CD4-positive, alpha-beta memory T cell (primary cell): Measurements from ENCODE around the gene CARM1. TPM values are rescaled to one million over a fixed set of nuclear protein-coding genes. Genes with fewer than 3 reads are reported as not detected.

Experiments
- CTCF ChIA-PET: fragments of 350-600 bp; sonication (Branson Sonifier 250); formaldehyde crosslinking; loops from one replicate; lab custom pipeline; 2021; ENCODE audit warnings: inconsistent platforms; ENCODE audit not compliant: partially characterized antibody; lab: Charles Lee
- POLR2A ChIA-PET: fragments of 350-600 bp; sonication (Branson Sonifier 250); formaldehyde crosslinking; loops from one replicate; lab custom pipeline; 2021; ENCODE audit not compliant: partially characterized antibody; lab: Charles Lee
- DNase-seq, 5 donors: peaks; one replicate each; pipeline versions ENCODE4 v3.0.0 to v3.0.0-alpha.2; 2020 to 2022; ENCODE audit warnings: mixed read lengths in 1 of 5
- H3K27ac ChIP-seq: one replicate; pipeline ENCODE4 v1.7.0; 2013; ENCODE audit warnings: low read depth, low read length
- H3K27me3 ChIP-seq: 2 replicates; pipeline ENCODE4 v1.7.0; 2013; ENCODE audit warnings: mild to moderate bottlenecking, low read length, moderate library complexity; ENCODE audit not compliant: insufficient read depth
- H3K36me3 ChIP-seq: 2 replicates; pipeline ENCODE4 v1.7.0; 2013; ENCODE audit warnings: mild to moderate bottlenecking, low read length, moderate library complexity; ENCODE audit not compliant: insufficient read depth
- H3K4me1 ChIP-seq: 2 replicates; pipeline ENCODE4 v1.7.0; 2013; ENCODE audit warnings: mild to moderate bottlenecking, low read length, moderate library complexity; ENCODE audit not compliant: insufficient read depth
- H3K4me3 ChIP-seq, 2 donors: one replicate each; pipeline ENCODE4 v1.7.0; 2013; ENCODE audit warnings: low read length in 2 of 2, mild to moderate bottlenecking in 1 of 2
- H3K9me3 ChIP-seq, 2 donors: one replicate each; pipeline ENCODE4 v1.7.0; 2013; ENCODE audit warnings: low read length in 2 of 2, control low read depth in 1 of 2; ENCODE audit not compliant: control insufficient read depth in 1 of 2
- H3K27ac Mint-ChIP-seq, 7 donors: one replicate each; pipeline ENCODE4 v1.8.0; 2020 to 2021; ENCODE audit warnings: mixed read lengths in 7 of 7, mild to moderate bottlenecking in 6 of 7, inconsistent platforms in 3 of 7, moderate library complexity in 3 of 7
- H3K27me3 Mint-ChIP-seq, 2 donors: one replicate each; pipeline ENCODE4 v1.8.0; 2020 to 2021; ENCODE audit warnings: mixed read lengths in 2 of 2
- H3K36me3 Mint-ChIP-seq, 2 donors: one replicate each; pipeline ENCODE4 v1.8.0; 2020 to 2021; ENCODE audit warnings: mixed read lengths in 2 of 2, inconsistent platforms in 1 of 2, mild to moderate bottlenecking in 1 of 2
- H3K4me1 Mint-ChIP-seq, 4 donors: one replicate each; pipeline ENCODE4 v1.8.0; 2020 to 2021; ENCODE audit warnings: mixed read lengths in 4 of 4, mild to moderate bottlenecking in 1 of 4
- H3K4me3 Mint-ChIP-seq, 8 donors: one replicate each; pipeline ENCODE4 v1.8.0; 2020 to 2021; ENCODE audit warnings: mixed read lengths in 8 of 8, mild to moderate bottlenecking in 7 of 8, moderate library complexity in 6 of 8, inconsistent platforms in 3 of 8
- H3K9me3 Mint-ChIP-seq, 8 donors: one replicate each; pipeline ENCODE4 v1.8.0; 2020 to 2021; ENCODE audit warnings: mixed read lengths in 8 of 8, mild to moderate bottlenecking in 5 of 8, inconsistent platforms in 3 of 8, moderate library complexity in 1 of 8
- intact Hi-C: fragments of 100-400 bp; cut with micrococcal nuclease; formaldehyde crosslinking; loops from one replicate; pipeline ENCODE4 v1.15.1; 2023
- polyA plus RNA-seq, 2 donors: library from polyadenylated mRNA; unstranded; fragments of 300-500 nt; fragmentation: Illumina TruSeq; gene quantifications; one replicate each; pipeline ENCODE4 v1.2.3, GENCODE V29; 2021
- total RNA-seq, 2 experiments: library from RNA; stranded (reverse); gene quantifications; one replicate each; pipeline ENCODE4 v1.2.3, GENCODE V29; 2021

CARM1 gene
- total and polyA plus RNA-seq, 4 experiments from 2014 or later: 0.71 to 26.5 (median 13.5) TPM

- H3K4me3 Mint-ChIP-seq: no peak overlapping the region
- Histone ChIP-seq H3K36me3 (no peaks in the 10 kb centered on the region), H3K4me3 (no peak overlapping the region), H3K4me1 (no peaks in the 10 kb centered on the region), H3K27ac (no peak overlapping the region), H3K9me3 (peaks cover 0 to 5% of the 10 kb centered on the region in 2 donors), H3K27me3 (no peaks in the 10 kb centered on the region)
- peaks cover 2 to 20% (median 11%) of the 10 kb centered on the region in 8 donors for H3K9me3 Mint-ChIP-seq
- H3K27ac Mint-ChIP-seq: peak overlapping the region in 1 of 7 donors; percentile 46
- ChIA-PET POLR2A (no interaction called here), CTCF (interaction anchor here (1.1 kb wide), 1 partner anchor 12 kb away, joined by 3 read pairs; no protein-coding TSS in a partner anchor)
- no peak for DNase-seq
- intact Hi-C loops: no loop called here
- peaks cover 0 to 5% of the 10 kb centered on the region in 2 donors for H3K36me3 Mint-ChIP-seq
- peaks cover 0 to 1% (median 0%) of the 10 kb centered on the region in 4 donors for H3K4me1 Mint-ChIP-seq
- no peaks in the 10 kb centered on the region for H3K27me3 Mint-ChIP-seq
These were observed 28.6 kb upstream of the CARM1 start for GRCh38 chr19:10842788-10843187.

GRCh38 chr19:10846500-10847202 is 24.7 kb upstream of the CARM1 start:
- Mint-ChIP-seq H3K27ac (no peak overlapping the region), H3K9me3 (peaks cover 2 to 20% (median 10%) of the 10 kb centered on the region in 8 donors), H3K4me1 (peaks cover 0 to 4% (median 2%) of the 10 kb centered on the region in 4 donors), H3K36me3 (peaks cover 0 to 5% of the 10 kb centered on the region in 2 donors), H3K27me3 (peaks cover 0 to 2% of the 10 kb centered on the region in 2 donors), H3K4me3 (no peak overlapping the region)
- Histone ChIP-seq H3K9me3 (peaks cover 0 to 5% of the 10 kb centered on the region in 2 donors), H3K36me3 (no peaks in the 10 kb centered on the region), H3K4me1 (no peaks in the 10 kb centered on the region), H3K27ac (no peak overlapping the region), H3K27me3 (no peaks in the 10 kb centered on the region), H3K4me3 (no peak overlapping the region)
- ChIA-PET CTCF (interaction anchor here (0.8 to 3.2 kb wide), 5 partner anchors 10 to 130 kb away, joined by 3 to 17 read pairs (median 5); partner anchors contain the start of genes DNM2 and TMED1), POLR2A (interaction anchor here (0.6 kb wide), 1 partner anchor 11 kb away, joined by 3 read pairs; the partner anchor contains the start of gene TMED1)
- intact Hi-C loops: no loop called here
- DNase-seq: no peak

- Mint-ChIP-seq H3K9me3 (peaks cover 2 to 18% (median 10%) of the 10 kb centered on the region in 8 donors), H3K4me1 (peaks cover 0 to 4% (median 2%) of the 10 kb centered on the region in 4 donors), H3K27ac (peak within 1 kb of the TSS in 1 of 7 donors; percentile 68), H3K36me3 (peaks cover 0 to 5% of the 10 kb centered on the region in 2 donors), H3K27me3 (peaks cover 0 to 2% of the 10 kb centered on the region in 2 donors), H3K4me3 (peak within 1 kb of the TSS in 3 of 8 donors; percentile 26 to 46 (median 41))
- Histone ChIP-seq H3K9me3 (peaks cover 0 to 5% of the 10 kb centered on the region in 2 donors), H3K27ac (no peak within 1 kb of the TSS), H3K36me3 (no peaks in the 10 kb centered on the region), H3K4me3 (no peak within 1 kb of the TSS), H3K27me3 (no peaks in the 10 kb centered on the region), H3K4me1 (no peaks in the 10 kb centered on the region)
- CTCF ChIA-PET: no interaction called here
- POLR2A ChIA-PET: no interaction called here
- DNase-seq: no peak
- intact Hi-C loops: no loop called here
These were observed 23.0 kb upstream of the CARM1 start, which contains the start of gene C19orf38 for GRCh38 chr19:10848230-10848856. Gene C19orf38 (plus strand): TSS chr19:10848415. CDS start chr19:10848509, 94 bp downstream.

- H3K27ac Mint-ChIP-seq: no peak overlapping the region
- Histone ChIP-seq H3K4me1 (no peaks in the 10 kb centered on the region), H3K4me3 (no peak overlapping the region), H3K27me3 (no peaks in the 10 kb centered on the region), H3K27ac (no peak overlapping the region), H3K9me3 (peaks cover 0 to 5% of the 10 kb centered on the region in 2 donors), H3K36me3 (no peaks in the 10 kb centered on the region)
- ChIA-PET POLR2A (no interaction called here), CTCF (interaction anchor here (5.8 kb wide), 1 partner anchor 14 kb away, joined by 45 read pairs; no protein-coding TSS in a partner anchor)
- peaks cover 0 to 2% of the 10 kb centered on the region in 2 donors for H3K27me3 Mint-ChIP-seq
- no peak overlapping the region for H3K4me3 Mint-ChIP-seq
- intact Hi-C loops: no loop called here
- DNase-seq: no peak
- H3K36me3 Mint-ChIP-seq: peaks cover 0 to 5% of the 10 kb centered on the region in 2 donors
- H3K9me3 Mint-ChIP-seq: peaks cover 2 to 12% (median 8%) of the 10 kb centered on the region in 8 donors
- peaks cover 0 to 4% (median 2%) of the 10 kb centered on the region in 4 donors for H3K4me1 Mint-ChIP-seq
These were observed 20.7 kb upstream of the CARM1 start for GRCh38 chr19:10850631-10851030.

- POLR2A ChIA-PET: no interaction called here
- no peak overlapping the region for H3K4me3 ChIP-seq
- H3K9me3 Mint-ChIP-seq: peaks cover 0 to 2% (median 0%) of the 10 kb centered on the region in 8 donors
These were observed 19.1 kb upstream of the CARM1 start for GRCh38 chr19:10852098-10852800.

GRCh38 chr19:10852941-10853340 is 18.4 kb upstream of the CARM1 start:
- no peaks in the 10 kb centered on the region for H3K9me3 ChIP-seq
- Mint-ChIP-seq H3K36me3 (no peaks in the 10 kb centered on the region), H3K27ac (no peak overlapping the region), H3K4me3 (no peak overlapping the region), H3K27me3 (peaks cover 0 to 2% of the 10 kb centered on the region in 2 donors), H3K9me3 (no peaks in the 10 kb centered on the region), H3K4me1 (peaks cover 0 to 4% (median 1%) of the 10 kb centered on the region in 4 donors)
- intact Hi-C loops: no loop called here
- no peaks in the 10 kb centered on the region for H3K4me1 ChIP-seq
- no peak for DNase-seq
- no peaks in the 10 kb centered on the region for H3K36me3 ChIP-seq
- ChIA-PET POLR2A (no interaction called here), CTCF (interaction anchor here (1.5 to 5.8 kb wide), 2 partner anchors 12 to 136 kb away, joined by 3 to 45 read pairs; partner anchors contain the start of gene DNM2)
- H3K27ac ChIP-seq: no peak overlapping the region
- H3K4me3 ChIP-seq: no peak overlapping the region
- no peaks in the 10 kb centered on the region for H3K27me3 ChIP-seq

More at GRCh38 chr19:10852098-10852800, 19.1 kb upstream of the CARM1 start:
- Histone ChIP-seq H3K27ac (no peak overlapping the region), H3K4me1 (no peaks in the 10 kb centered on the region), H3K9me3 (no peaks in the 10 kb centered on the region), H3K27me3 (no peaks in the 10 kb centered on the region), H3K36me3 (no peaks in the 10 kb centered on the region)
- peaks cover 0 to 4% (median 1%) of the 10 kb centered on the region in 4 donors for H3K4me1 Mint-ChIP-seq
- no peaks in the 10 kb centered on the region for H3K36me3 Mint-ChIP-seq
- CTCF ChIA-PET: interaction anchor here (1.5 to 5.8 kb wide), 2 partner anchors 12 to 135 kb away, joined by 3 to 45 read pairs; partner anchors contain the start of gene DNM2
- H3K27me3 Mint-ChIP-seq: peaks cover 0 to 2% of the 10 kb centered on the region in 2 donors
- intact Hi-C loops: no loop called here
- H3K4me3 Mint-ChIP-seq: no peak overlapping the region
- H3K27ac Mint-ChIP-seq: no peak overlapping the region
- no peak for DNase-seq
